Activated B cell treated with CpG ODN at 0.5 μM for 24 hours (primary cell): ENCODE measurements around the gene ZNF398. TPM values are rescaled to one million over a fixed set of nuclear protein-coding genes. Genes with fewer than 3 reads are reported as not detected.

Experiments used
- ATAC-seq: fragments of 200-7000 bp; cut with Tn5 transposase; one replicate; pipeline ENCODE4 v1.10.0; 2021; ENCODE audit warnings: low read depth, mild to moderate bottlenecking, moderate library complexity
- CTCF ChIA-PET: fragments of 350-600 bp; sonication (Branson Sonifier 250); formaldehyde crosslinking; loops from one replicate; lab custom pipeline; 2021; ENCODE audit warnings: antibody characterized with exemption; lab: Charles Lee
- POLR2A ChIA-PET: fragments of 350-600 bp; sonication (Branson Sonifier 250); formaldehyde crosslinking; loops from one replicate; lab custom pipeline; 2021; ENCODE audit warnings: antibody characterized with exemption; lab: Charles Lee
- DNase-seq: peaks from one replicate; pipeline ENCODE4 v3.0.0; 2022
- H3K27ac Mint-ChIP-seq: one replicate; pipeline ENCODE4 v1.8.0; 2020; ENCODE audit warnings: mixed read lengths
- H3K27me3 Mint-ChIP-seq: one replicate; pipeline ENCODE4 v1.8.0; 2021; ENCODE audit warnings: mixed read lengths
- H3K36me3 Mint-ChIP-seq: one replicate; pipeline ENCODE4 v1.8.0; 2021; ENCODE audit warnings: low read depth, mixed read lengths
- H3K4me1 Mint-ChIP-seq: one replicate; pipeline ENCODE4 v1.8.0; 2021; ENCODE audit warnings: mixed read lengths
- H3K4me3 Mint-ChIP-seq: one replicate; pipeline ENCODE4 v1.8.0; 2020; ENCODE audit warnings: mild to moderate bottlenecking, mixed read lengths
- H3K9me3 Mint-ChIP-seq: one replicate; pipeline ENCODE4 v1.8.0; 2020; ENCODE audit warnings: mixed read lengths
- intact Hi-C: fragments of 100-400 bp; cut with micrococcal nuclease; formaldehyde crosslinking; loops from one replicate; pipeline ENCODE4 v1.15.1; 2024
- total RNA-seq: library from RNA; stranded (reverse); gene quantifications from 2 replicates; pipeline ENCODE4 v1.2.3, GENCODE V29; 2022
- TF ChIP-seq, protein P1 (sequence below): fragments of 200-600 bp; IDR thresholded peaks from one replicate; pipeline ENCODE4 v1.8.0; 2022; ENCODE audit warnings: antibody characterized with exemption, mild to moderate bottlenecking

The ZNF398 gene
- total RNA-seq, 1 donor from 2014 or later = 17.3 TPM

DNA sequence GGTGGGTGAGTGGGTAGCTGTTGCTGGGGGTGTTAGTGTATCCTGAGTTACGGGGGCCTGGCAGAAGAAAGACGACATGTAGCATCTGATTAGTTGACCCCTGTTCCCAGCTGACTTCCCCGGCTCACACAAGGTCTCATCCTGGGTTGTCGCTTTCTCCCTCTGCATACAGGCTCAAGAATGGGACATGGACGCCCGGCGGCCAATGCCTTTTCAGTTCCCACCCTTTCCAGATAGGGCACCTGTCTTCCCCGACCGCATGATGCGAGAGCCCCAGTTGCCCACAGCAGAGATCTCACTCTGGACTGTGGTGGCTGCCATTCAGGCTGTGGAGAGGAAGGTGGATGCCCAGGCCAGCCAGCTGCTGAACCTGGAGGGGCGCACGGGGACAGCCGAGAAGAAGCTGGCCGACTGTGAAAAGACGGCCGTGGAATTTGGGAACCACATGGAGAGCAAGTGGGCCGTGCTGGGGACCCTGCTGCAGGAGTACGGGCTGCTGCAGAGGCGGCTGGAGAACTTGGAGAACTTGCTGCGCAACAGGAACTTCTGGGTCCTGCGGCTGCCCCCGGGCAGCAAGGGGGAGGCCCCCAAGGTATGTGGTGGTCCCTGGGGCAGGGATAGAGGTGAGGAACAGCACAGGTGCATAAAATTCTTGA lies 51.0 kb downstream of the ZNF398 start:
- intact Hi-C loops = loop anchor here (5.0 kb wide), 1 partner anchor 224 kb away; no protein-coding TSS in a partner anchor
- POLR2A ChIA-PET = no interaction called here
- H3K4me3 Mint-ChIP-seq = no peak overlapping the region

DNA sequence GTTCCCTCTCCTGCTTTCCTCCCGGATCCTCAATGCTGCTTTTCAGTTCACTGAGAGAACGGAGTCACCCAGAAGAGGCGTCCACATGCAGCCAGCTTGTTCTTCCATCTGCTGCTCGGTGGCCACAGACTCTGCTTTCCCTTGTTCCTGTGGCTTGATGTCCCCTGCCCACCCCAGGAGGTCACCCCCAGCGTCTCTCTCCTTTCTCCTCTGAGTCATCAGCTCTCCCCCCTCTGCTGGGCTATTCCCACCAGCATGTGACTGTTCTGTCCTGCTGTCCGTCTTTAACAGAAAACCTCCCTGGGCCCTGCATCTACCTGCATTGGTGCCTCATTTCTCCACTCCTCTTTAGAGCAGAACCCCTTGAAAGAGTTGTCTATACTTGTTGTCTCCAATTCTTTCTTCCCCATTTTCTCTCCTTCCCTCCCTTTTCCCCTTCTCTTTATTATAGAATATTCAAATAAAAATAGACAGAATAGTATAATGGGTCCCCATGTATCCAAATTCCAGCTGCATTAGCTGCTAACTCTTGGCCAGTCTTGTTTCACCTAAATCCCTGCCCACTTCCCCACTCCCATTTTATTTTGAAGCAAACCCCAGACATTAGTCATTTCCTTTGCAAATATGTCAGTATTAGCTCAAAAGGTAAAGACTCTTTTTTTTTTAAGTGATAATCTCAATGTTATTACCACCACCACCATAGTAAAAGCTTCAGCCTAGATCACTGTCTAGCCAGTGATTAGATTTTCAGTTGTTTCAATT lies 52.2 kb downstream of the ZNF398 start:
- peaks cover 55% of the 10 kb centered on the region for H3K36me3 Mint-ChIP-seq
- intact Hi-C loops = loop anchor here (5.0 kb wide), 1 partner anchor 223 kb away; no protein-coding TSS in a partner anchor
- ChIA-PET POLR2A (no interaction called here), CTCF (interaction anchor here (0.5 kb wide), 1 partner anchor 299 kb away, joined by 3 read pairs; no protein-coding TSS in a partner anchor)
- DNase-seq (no peak), ATAC-seq (no peak)
- H3K4me1 Mint-ChIP-seq = peaks cover 21% of the 10 kb centered on the region
- no peak overlapping the region for H3K27ac Mint-ChIP-seq
- TF ChIP-seq, protein P1, sequence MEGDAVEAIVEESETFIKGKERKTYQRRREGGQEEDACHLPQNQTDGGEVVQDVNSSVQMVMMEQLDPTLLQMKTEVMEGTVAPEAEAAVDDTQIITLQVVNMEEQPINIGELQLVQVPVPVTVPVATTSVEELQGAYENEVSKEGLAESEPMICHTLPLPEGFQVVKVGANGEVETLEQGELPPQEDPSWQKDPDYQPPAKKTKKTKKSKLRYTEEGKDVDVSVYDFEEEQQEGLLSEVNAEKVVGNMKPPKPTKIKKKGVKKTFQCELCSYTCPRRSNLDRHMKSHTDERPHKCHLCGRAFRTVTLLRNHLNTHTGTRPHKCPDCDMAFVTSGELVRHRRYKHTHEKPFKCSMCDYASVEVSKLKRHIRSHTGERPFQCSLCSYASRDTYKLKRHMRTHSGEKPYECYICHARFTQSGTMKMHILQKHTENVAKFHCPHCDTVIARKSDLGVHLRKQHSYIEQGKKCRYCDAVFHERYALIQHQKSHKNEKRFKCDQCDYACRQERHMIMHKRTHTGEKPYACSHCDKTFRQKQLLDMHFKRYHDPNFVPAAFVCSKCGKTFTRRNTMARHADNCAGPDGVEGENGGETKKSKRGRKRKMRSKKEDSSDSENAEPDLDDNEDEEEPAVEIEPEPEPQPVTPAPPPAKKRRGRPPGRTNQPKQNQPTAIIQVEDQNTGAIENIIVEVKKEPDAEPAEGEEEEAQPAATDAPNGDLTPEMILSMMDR = no peak
- no peaks in the 10 kb centered on the region for H3K27me3 Mint-ChIP-seq
- H3K4me3 Mint-ChIP-seq = no peak overlapping the region
- H3K9me3 Mint-ChIP-seq = no peaks in the 10 kb centered on the region

More for the DNA sequence above, 51.0 kb downstream of the ZNF398 start:
- ATAC-seq (no peak), DNase-seq (no peak)
- TF ChIP-seq, protein P1 = no peak
- H3K4me1 Mint-ChIP-seq = peaks cover 21% of the 10 kb centered on the region
- H3K27me3 Mint-ChIP-seq = no peaks in the 10 kb centered on the region
- no peak overlapping the region for H3K27ac Mint-ChIP-seq
- no peaks in the 10 kb centered on the region for H3K9me3 Mint-ChIP-seq
- H3K36me3 Mint-ChIP-seq = peaks cover 45% of the 10 kb centered on the region
- CTCF ChIA-PET = interaction anchor here (0.7 kb wide), 1 partner anchor 42 kb away, joined by 3 read pairs; the partner anchor contains the start of gene ZNF212

DNA sequence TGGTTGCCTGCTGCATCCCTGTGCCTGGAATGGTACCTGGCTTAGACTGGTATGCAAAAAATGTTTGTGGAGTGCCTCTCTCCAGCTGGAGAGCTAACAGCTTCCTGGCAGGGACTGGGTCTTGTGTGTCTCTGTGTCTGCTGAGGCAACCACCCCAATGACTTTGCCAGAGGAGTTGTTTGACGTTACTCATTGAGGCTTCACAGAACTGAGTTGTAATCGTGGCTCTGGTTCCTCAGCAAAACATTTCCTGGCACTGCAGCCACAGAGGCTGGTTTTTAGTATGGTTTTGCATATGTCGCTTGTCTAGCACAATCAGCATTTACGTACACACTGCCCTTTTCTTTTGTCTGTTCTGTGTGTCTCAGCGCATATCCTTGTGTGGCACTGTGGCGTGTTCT lies 55.6 kb downstream of the ZNF398 start:
- no peak for ATAC-seq
- intact Hi-C loops = no loop called here
- Mint-ChIP-seq H3K9me3 (no peaks in the 10 kb centered on the region), H3K4me3 (no peak overlapping the region), H3K36me3 (peaks cover 78% of the 10 kb centered on the region), H3K27ac (no peak overlapping the region), H3K4me1 (peaks cover 2% of the 10 kb centered on the region), H3K27me3 (no peaks in the 10 kb centered on the region)
- DNase-seq = no peak
- ChIA-PET POLR2A (no interaction called here), CTCF (no interaction called here)
- TF ChIP-seq, protein P1 = no peak

DNA sequence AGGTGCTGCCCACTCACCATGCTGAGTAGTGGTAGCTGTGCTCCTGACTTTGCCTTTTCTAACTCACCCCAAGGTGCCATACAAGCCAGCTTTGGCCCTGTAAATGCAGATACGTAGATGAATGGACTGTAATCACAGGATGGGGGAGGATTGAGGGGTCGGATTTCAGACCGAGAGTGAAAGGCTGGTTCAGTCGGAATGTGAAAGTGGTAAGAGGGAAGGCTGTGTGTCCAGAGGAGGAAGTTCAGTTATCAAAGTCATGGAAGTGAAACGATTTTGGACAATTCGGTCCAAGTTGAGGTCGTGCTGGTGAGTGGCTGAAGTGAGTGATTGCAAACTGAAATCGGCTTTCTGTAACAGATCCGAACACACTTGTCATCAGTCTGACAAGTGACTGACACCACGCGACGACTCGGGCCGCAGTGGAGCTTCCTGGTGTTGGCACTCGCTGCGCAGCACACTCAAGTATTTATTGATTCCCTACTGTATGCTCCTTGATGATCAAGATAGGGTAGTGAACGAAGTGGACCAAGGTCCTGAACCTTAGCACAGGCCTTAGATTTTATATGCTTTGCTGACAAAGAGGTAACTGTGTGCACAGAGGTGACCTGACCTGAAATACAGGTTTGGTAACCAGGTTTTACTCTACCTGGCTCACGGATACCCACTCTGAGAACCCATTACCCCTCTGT lies 58.6 kb downstream of the ZNF398 start:
- Mint-ChIP-seq H3K36me3 (peaks cover 77% of the 10 kb centered on the region), H3K4me3 (no peak overlapping the region), H3K9me3 (no peaks in the 10 kb centered on the region), H3K27ac (no peak overlapping the region), H3K27me3 (no peaks in the 10 kb centered on the region), H3K4me1 (no peaks in the 10 kb centered on the region)
- ChIA-PET CTCF (no interaction called here), POLR2A (no interaction called here)
- DNase-seq (no peak), ATAC-seq (no peak)
- TF ChIP-seq, protein P1 = no peak
- intact Hi-C loops = no loop called here
